Kidney capillary endothelial cell (primary cell): ENCODE data around the gene PSMD1.

Experiments
- DNase-seq: peaks from one replicate; pipeline ENCODE4 v3.0.0-alpha.2; 2018; ENCODE audit warnings: low spot score

PSMD1 gene

DNA sequence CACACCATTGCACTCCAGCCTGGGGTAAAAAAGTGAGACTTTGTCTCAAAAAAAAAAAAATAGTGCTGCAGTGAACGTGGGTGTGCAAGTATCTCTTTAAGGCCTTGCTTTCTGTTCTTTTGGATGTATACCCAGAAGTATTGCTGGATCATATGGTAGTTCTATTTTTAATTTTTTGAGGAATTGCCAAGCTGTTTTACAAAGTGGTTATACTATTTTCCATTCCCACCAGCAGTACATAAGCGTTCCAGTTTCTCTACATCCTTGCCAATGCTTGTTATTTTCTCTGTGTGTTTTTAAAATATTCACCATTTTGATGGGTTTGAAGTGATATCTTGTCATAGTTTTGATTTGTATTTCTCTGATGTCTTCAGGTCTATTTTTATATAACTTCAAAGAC lies 154.8 kb downstream of the PSMD1 start:
- DNase-seq: no peak

DNA sequence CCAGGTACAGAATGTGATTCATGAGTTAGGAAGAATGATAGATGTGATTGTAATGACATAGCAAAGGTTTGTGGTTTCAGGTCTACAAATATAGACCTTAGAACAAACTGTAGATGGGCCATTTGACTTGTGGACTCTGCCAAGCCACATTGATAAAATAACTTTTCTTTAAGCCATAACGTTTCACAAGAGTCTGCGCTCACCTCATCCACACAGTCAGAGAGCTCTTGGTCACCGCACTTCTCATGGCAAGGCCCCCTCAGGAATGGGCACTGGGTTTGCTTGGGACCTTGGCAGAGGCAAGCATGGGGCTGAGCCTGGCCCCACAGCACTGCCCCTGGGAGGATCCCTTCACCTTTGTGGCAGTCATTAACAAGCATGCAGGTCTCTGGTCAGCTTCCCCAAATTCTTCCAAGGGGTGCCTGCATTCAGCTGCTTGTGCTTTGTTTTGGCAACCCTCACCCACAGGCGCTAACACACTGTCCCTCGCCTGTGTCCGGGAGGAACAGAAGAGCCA lies 155.7 kb downstream of the PSMD1 start:
- DNase-seq: no peak

DNA sequence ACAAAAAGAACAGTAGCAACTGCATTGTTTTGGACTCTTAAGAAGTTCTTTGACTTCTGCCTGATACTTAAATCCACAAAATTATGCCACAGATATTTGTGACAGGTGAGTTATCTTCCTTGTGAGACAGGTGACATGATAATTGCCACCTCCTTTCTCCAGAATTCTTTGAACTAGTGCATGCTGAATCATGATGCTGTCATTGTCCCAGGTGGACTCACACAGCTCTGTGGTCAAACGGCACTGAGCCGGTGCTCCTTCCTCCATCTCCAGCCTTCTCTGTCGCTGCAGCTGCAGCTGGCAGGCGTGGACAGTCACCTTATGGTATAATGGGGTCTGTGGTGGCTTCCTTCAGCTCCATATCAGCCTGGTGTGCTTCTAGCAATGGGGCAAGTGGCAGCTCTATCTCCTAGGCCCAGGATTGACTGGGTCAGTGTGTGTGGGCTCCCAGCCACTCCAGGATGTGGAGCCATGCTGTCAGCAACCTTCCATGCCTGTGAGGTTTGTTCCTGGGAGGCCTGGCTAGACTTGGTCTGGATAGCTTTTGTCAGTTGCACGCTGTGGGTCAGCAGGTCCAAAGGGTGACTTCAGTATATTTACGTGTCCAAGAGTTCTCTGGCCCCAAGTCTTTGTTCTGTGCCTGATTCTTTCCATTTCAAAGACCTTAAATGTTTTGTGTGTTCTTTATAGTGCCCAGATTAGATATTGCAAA lies 157.4 kb downstream of the PSMD1 start:
- no peak for DNase-seq

DNA sequence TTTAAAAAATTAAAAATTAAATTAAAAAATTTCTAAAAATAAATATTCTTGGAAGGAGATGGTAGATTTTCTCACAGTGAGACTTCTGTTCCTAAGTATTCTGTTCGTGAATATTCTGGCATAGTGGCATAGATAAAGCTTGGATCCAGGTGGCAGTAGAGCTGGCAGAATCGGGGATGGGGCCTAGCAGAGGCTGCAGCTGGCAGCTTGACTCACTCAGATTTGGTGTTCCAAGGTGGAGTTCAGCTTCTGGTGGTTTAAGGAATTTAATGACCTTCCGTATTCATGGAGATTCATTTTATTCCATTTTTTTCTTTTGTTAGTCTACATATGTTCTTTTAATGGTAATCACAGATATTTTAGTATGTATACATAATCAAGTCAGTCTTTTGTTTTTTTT lies 161.7 kb downstream of the PSMD1 start:
- no peak for DNase-seq

DNA sequence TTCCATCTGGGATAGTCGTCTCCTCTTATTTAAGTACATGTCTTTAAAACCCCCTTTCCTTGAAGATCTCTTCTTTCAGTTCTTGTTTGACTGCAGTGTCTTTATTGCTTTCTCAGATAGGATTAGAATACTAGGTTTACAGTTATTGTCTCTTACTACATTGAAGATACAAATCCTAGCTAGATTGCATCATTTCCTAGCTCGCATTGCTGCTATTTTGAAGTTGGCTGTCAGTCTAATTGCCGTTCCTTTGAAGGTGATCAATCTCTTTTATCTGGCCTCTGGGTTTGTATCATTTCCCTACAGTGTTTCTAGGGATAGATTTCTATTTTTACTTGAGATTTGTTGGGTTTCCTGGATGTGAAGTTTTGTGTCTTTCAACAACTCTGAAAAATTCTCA lies 162.6 kb downstream of the PSMD1 start:
- DNase-seq: no peak

DNA sequence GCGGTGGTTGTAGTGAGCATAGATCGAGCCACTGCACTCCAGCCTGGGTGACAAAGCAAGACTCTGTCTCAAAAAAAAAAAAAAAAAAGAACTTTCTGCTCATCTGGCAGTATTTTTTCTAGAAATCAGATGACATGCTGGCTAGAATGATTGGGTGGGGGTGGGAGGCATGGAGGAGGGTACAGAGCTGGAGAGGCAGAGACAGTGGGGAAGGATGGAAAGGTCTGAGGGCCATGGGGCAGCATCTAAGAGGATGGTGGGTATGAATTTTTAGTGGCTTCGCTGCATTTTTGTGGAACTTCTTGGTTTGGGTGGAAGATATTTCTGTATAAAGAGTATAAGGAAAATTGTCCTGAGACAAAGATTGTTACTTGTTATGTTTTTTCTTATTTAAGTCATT lies 165.1 kb downstream of the PSMD1 start:
- no peak for DNase-seq
